ENCODE results near the gene TTC14. TPM values are rescaled to one million over a fixed set of nuclear protein-coding genes. Genes with fewer than 3 reads are reported as not detected.
"Not testable (repeated sequence)": the region's sequence is repeated elsewhere in the genome, so short reads cannot be mapped to it uniquely, and the experiment has no call there.

TTC14 gene
- total RNA-seq, 5 donors from 2014 or later (not counting 1 experiment from before 2014, with no cell fraction given) = 88.8 to 141 (median 120) TPM

GRCh38 chr3:180580934-180581333, 21.0 kb upstream of the TTC14 start:
- no peak for ATAC-seq (replicated peaks in 1 of 4)
- H3K36me3 Mint-ChIP-seq = no peaks in the 10 kb centered on the region

GRCh38 chr3:180590396-180590795, 11.6 kb upstream of the TTC14 start:
- 93% methylated on average over 17 of the region's 23 CpGs for WGBS (ENCODE audit: insufficient coverage)
- DNase-seq (no peak), ATAC-seq (replicated peaks in 1 of 4) (no peak)
- Mint-ChIP-seq H3K4me3 (no peak overlapping the region), H3K27me3 (peaks cover 52 to 53% of the 10 kb centered on the region in 2 donors), H3K27ac (no peak overlapping the region), H3K36me3 (no peaks in the 10 kb centered on the region), H3K4me1 (no peaks in the 10 kb centered on the region), H3K9me3 (no peaks in the 10 kb centered on the region)
- no peaks in the 10 kb centered on the region for H3K9me3 ChIP-seq
- CTCF ChIA-PET = no interaction called here
- H3K4me1 ChIP-seq (ENCODE audit: control insufficient read depth in 1 of 2, extremely low read depth in 1 of 2, insufficient read depth in 2 of 2, low read length in 2 of 2) = no peaks in the 10 kb centered on the region
- no peak overlapping the region for H3K27ac ChIP-seq (ENCODE audit: low read length)
- POLR2A ChIA-PET = no interaction called here
- no peaks in the 10 kb centered on the region for H3K36me3 ChIP-seq (ENCODE audit: control insufficient read depth in 2 of 2, extremely low read depth in 1 of 2, insufficient read depth in 1 of 2, low read length in 1 of 2)
- H3K27me3 ChIP-seq (replicated peaks in 1 of 2; ENCODE audit: control insufficient read depth in 2 of 2, extremely low read depth in 1 of 2, insufficient read depth in 2 of 2, low read length in 1 of 2) = peaks cover 2 to 5% of the 10 kb centered on the region in 2 experiments
- H3K4me3 ChIP-seq (ENCODE audit: control insufficient read depth in 1 of 2, extremely low read depth in 1 of 2, low read length in 1 of 2) = no peak overlapping the region

More at GRCh38 chr3:180580934-180581333, 21.0 kb upstream of the TTC14 start:
- Histone ChIP-seq H3K9me3 (no peaks in the 10 kb centered on the region), H3K4me3 (ENCODE audit: control insufficient read depth in 1 of 2, extremely low read depth in 1 of 2, low read length in 1 of 2) (no peak overlapping the region), H3K36me3 (ENCODE audit: control insufficient read depth in 2 of 2, extremely low read depth in 1 of 2, insufficient read depth in 1 of 2, low read length in 1 of 2) (no peaks in the 10 kb centered on the region), H3K4me1 (ENCODE audit: control insufficient read depth in 1 of 2, extremely low read depth in 1 of 2, insufficient read depth in 2 of 2, low read length in 2 of 2) (no peaks in the 10 kb centered on the region), H3K27ac (ENCODE audit: low read length) (no peak overlapping the region), H3K27me3 (replicated peaks in 1 of 2; ENCODE audit: control insufficient read depth in 2 of 2, extremely low read depth in 1 of 2, insufficient read depth in 2 of 2, low read length in 1 of 2) (peaks cover 3 to 7% of the 10 kb centered on the region in 2 experiments)
- DNase-seq = no peak
- CTCF ChIA-PET = no interaction called here
- Mint-ChIP-seq H3K27ac (no peak overlapping the region), H3K4me1 (no peaks in the 10 kb centered on the region), H3K4me3 (no peak overlapping the region), H3K27me3 (peaks cover 18 to 33% of the 10 kb centered on the region in 2 donors), H3K9me3 (no peaks in the 10 kb centered on the region)
- WGBS (ENCODE audit: insufficient coverage) = 67% methylated on average over 1 of the region's 1 CpG
- POLR2A ChIA-PET = no interaction called here

- H3K27ac ChIP-seq (ENCODE audit: low read length); H3K27me3 ChIP-seq (replicated peaks in 1 of 2; ENCODE audit: control insufficient read depth in 2 of 2, extremely low read depth in 1 of 2, insufficient read depth in 2 of 2, low read length in 1 of 2); H3K4me1 ChIP-seq (ENCODE audit: control insufficient read depth in 1 of 2, extremely low read depth in 1 of 2, insufficient read depth in 2 of 2, low read length in 2 of 2); H3K36me3 Mint-ChIP-seq; H3K36me3 ChIP-seq (ENCODE audit: control insufficient read depth in 2 of 2, extremely low read depth in 1 of 2, insufficient read depth in 1 of 2, low read length in 1 of 2); H3K4me3 Mint-ChIP-seq; H3K4me1 Mint-ChIP-seq; ATAC-seq (replicated peaks in 1 of 4); CTCF ChIA-PET; DNase-seq; H3K9me3 ChIP-seq; H3K27ac Mint-ChIP-seq; H3K9me3 Mint-ChIP-seq; H3K4me3 ChIP-seq (ENCODE audit: control insufficient read depth in 1 of 2, extremely low read depth in 1 of 2, low read length in 1 of 2); POLR2A ChIA-PET: not testable (repeated sequence)
- WGBS (ENCODE audit: insufficient coverage) = no CpG with 5 or more reads among the region's 7 CpGs
- H3K27me3 Mint-ChIP-seq = peaks cover 50 to 54% of the 10 kb centered on the region in 2 donors
Measured at GRCh38 chr3:180593631-180594030, 8.3 kb upstream of the TTC14 start.

GRCh38 chr3:180594631-180595558, 7.1 kb upstream of the TTC14 start:
- Mint-ChIP-seq H3K9me3 (no peaks in the 10 kb centered on the region), H3K27me3 (peaks cover 46 to 49% of the 10 kb centered on the region in 2 donors), H3K4me1 (no peaks in the 10 kb centered on the region), H3K36me3 (no peaks in the 10 kb centered on the region), H3K4me3 (no peak overlapping the region), H3K27ac (no peak overlapping the region)
- no peak overlapping the region for H3K27ac ChIP-seq (ENCODE audit: low read length)
- H3K4me1 ChIP-seq (ENCODE audit: control insufficient read depth in 1 of 2, extremely low read depth in 1 of 2, insufficient read depth in 2 of 2, low read length in 2 of 2) = no peaks in the 10 kb centered on the region
- no peak for ATAC-seq (replicated peaks in 1 of 4)
- no peaks in the 10 kb centered on the region for H3K36me3 ChIP-seq (ENCODE audit: control insufficient read depth in 2 of 2, extremely low read depth in 1 of 2, insufficient read depth in 1 of 2, low read length in 1 of 2)
- WGBS (ENCODE audit: insufficient coverage) = no CpG with 5 or more reads among the region's 2 CpGs
- no peak overlapping the region for H3K4me3 ChIP-seq (ENCODE audit: control insufficient read depth in 1 of 2, extremely low read depth in 1 of 2, low read length in 1 of 2)
- ChIA-PET CTCF (interaction anchor here in 1 of 2 donors (0.8 kb wide), 1 partner anchor 665 kb away, joined by 6 read pairs; no protein-coding TSS in a partner anchor), POLR2A (no interaction called here)
- H3K27me3 ChIP-seq (replicated peaks in 1 of 2; ENCODE audit: control insufficient read depth in 2 of 2, extremely low read depth in 1 of 2, insufficient read depth in 2 of 2, low read length in 1 of 2) = peaks cover 3% of the 10 kb centered on the region in 2 experiments
- peak in 1 of 35 experiments; percentile 14 for DNase-seq
- H3K9me3 ChIP-seq = no peaks in the 10 kb centered on the region

GRCh38 chr3:180595559-180595935, 6.4 kb upstream of the TTC14 start:
- H3K36me3 Mint-ChIP-seq = no peaks in the 10 kb centered on the region
- DNase-seq (no peak), ATAC-seq (replicated peaks in 1 of 4) (no peak)
- Histone ChIP-seq H3K27me3 (replicated peaks in 1 of 2; ENCODE audit: control insufficient read depth in 2 of 2, extremely low read depth in 1 of 2, insufficient read depth in 2 of 2, low read length in 1 of 2) (peaks cover 0 to 3% of the 10 kb centered on the region in 2 experiments), H3K27ac (ENCODE audit: low read length) (no peak overlapping the region), H3K4me3 (ENCODE audit: control insufficient read depth in 1 of 2, extremely low read depth in 1 of 2, low read length in 1 of 2) (no peak overlapping the region), H3K4me1 (ENCODE audit: control insufficient read depth in 1 of 2, extremely low read depth in 1 of 2, insufficient read depth in 2 of 2, low read length in 2 of 2) (no peaks in the 10 kb centered on the region), H3K9me3 (no peaks in the 10 kb centered on the region), H3K36me3 (ENCODE audit: control insufficient read depth in 2 of 2, extremely low read depth in 1 of 2, insufficient read depth in 1 of 2, low read length in 1 of 2) (no peaks in the 10 kb centered on the region)
- peaks cover 46 to 49% of the 10 kb centered on the region in 2 donors for H3K27me3 Mint-ChIP-seq
- no CpG with 5 or more reads among the region's 1 CpG for WGBS (ENCODE audit: insufficient coverage)
- H3K27ac Mint-ChIP-seq = no peak overlapping the region
- ChIA-PET POLR2A (no interaction called here), CTCF (interaction anchor here in 1 of 2 donors (0.8 kb wide), 1 partner anchor 666 kb away, joined by 6 read pairs; no protein-coding TSS in a partner anchor)
- H3K9me3 Mint-ChIP-seq = no peaks in the 10 kb centered on the region
- H3K4me1 Mint-ChIP-seq = no peaks in the 10 kb centered on the region
- H3K4me3 Mint-ChIP-seq = no peak overlapping the region

- ATAC-seq (replicated peaks in 1 of 4) = no peak
- Mint-ChIP-seq H3K4me3 (peak overlapping the region in 1 of 3 donors; percentile 46), H3K9me3 (peaks cover 0 to 4% (median 0%) of the 10 kb centered on the region in 3 donors), H3K4me1 (peaks cover 32 to 36% (median 33%) of the 10 kb centered on the region in 3 donors), H3K27me3 (peaks cover 21 to 23% of the 10 kb centered on the region in 2 donors), H3K36me3 (peaks cover 24% of the 10 kb centered on the region), H3K27ac (no peak overlapping the region)
- no peaks in the 10 kb centered on the region for H3K9me3 ChIP-seq
- CTCF ChIA-PET = no interaction called here
- peaks cover 0 to 2% of the 10 kb centered on the region in 2 experiments for H3K27me3 ChIP-seq (replicated peaks in 1 of 2; ENCODE audit: control insufficient read depth in 2 of 2, extremely low read depth in 1 of 2, insufficient read depth in 2 of 2, low read length in 1 of 2)
- no peak overlapping the region for H3K4me3 ChIP-seq (ENCODE audit: control insufficient read depth in 1 of 2, extremely low read depth in 1 of 2, low read length in 1 of 2)
- POLR2A ChIA-PET = interaction anchor here in 1 of 2 donors (0.5 kb wide), 1 partner anchor 70 kb away, joined by 5 read pairs; no protein-coding TSS in a partner anchor
- no peak for DNase-seq
- peaks cover 0 to 22% of the 10 kb centered on the region in 2 donors for H3K36me3 ChIP-seq (ENCODE audit: control insufficient read depth in 2 of 2, extremely low read depth in 1 of 2, insufficient read depth in 1 of 2, low read length in 1 of 2)
- WGBS (ENCODE audit: insufficient coverage) = 95% methylated on average over 13 of the region's 15 CpGs
- peaks cover 4 to 15% of the 10 kb centered on the region in 2 experiments for H3K4me1 ChIP-seq (ENCODE audit: control insufficient read depth in 1 of 2, extremely low read depth in 1 of 2, insufficient read depth in 2 of 2, low read length in 2 of 2)
- no peak overlapping the region for H3K27ac ChIP-seq (ENCODE audit: low read length)
Measured at GRCh38 chr3:180600473-180600872, 1.5 kb upstream of the TTC14 start.

Data from T-cell (primary cell).